Activated naive CD4-positive, alpha-beta T cell treated with anti-CD3 and anti-CD28 coated beads, Interleukin-2, amount 10 ng/mL, durations not matched to agents 5 hours and 36 hours (primary cell): Measurements from ENCODE around the gene SMIM36. TPM values are rescaled to one million over a fixed set of nuclear protein-coding genes. Genes with fewer than 3 reads are reported as not detected.

Experiments used
- total RNA-seq, 2 experiments: library from RNA; stranded (reverse); gene quantifications; one replicate each; pipeline ENCODE4 v1.2.3, GENCODE V29; 2021

SMIM36 gene
- total RNA-seq: not detected

GRCh38 chr17:55510986-55511721 is at the start of gene SMIM36:
SMIM36 (minus strand) TSS chr17:55511452.

DNA sequence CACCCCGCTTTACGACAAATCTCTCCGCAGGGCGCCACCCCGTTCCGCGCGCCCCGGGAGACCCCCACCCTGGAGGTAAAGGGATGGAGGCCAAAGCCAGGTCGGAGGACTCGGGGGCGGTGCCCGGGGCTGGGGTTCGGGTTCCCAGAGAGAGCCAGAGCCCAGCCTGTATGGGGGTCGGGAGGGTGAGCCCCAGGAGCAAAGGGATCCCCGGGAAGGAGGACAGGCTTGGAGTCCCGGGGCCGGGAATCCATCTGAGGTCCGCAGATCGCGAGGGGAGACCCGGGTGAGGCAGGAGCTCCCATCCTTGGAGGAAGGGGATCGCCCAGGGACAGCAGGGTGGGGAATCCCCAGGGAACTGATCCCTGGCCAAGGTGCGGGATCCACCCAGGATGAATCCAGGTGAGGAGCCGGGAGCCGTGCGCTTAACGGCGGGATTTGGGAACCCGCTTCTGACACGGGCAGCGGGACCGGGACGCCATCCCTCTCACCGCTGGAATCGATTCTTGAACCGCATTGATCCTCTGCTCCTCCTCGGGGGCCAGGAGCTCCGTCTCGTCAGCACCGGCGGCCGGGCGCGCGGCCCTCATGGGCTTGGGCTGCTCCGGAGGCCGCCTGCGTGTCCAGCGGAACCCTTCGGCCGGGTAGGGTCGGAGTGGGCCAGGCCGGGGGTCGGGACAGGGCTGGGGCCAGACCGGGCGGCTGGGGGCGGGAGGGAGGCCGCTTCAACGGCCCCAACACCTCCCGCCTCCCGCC is 89.9 kb downstream of the SMIM36 start, which contains the start of gene MMD:
TSS of gene MMD (minus strand) at position 657 of the 756 bp plus-strand sequence. CDS start at position 517, 140 bp downstream.

Other genes starting within 250 kb of the SMIM36 start
- under 1 TPM; 0.30 to 0.48 TPM for gene HLF, start 246.5 kb downstream of the SMIM36 start, total RNA-seq
- gene MMD, start 89.6 kb downstream of the SMIM36 start, total RNA-seq: 10 to 100 TPM; 34.4 to 37.6 TPM
- not detected for gene TMEM100, start 211.4 kb upstream of the SMIM36 start, total RNA-seq
- gene PCTP, start 239.6 kb upstream of the SMIM36 start, total RNA-seq: 1 to 10 TPM; 6.1 to 7.1 TPM